Suprapubic skin (tissue), 4 donors: ENCODE results near the gene COL5A1.

ENCODE experiments used
- EP300 ChIP-seq: sonication (generic); formaldehyde crosslinking; IDR thresholded peaks from one replicate; pipeline ENCODE4 v1.6.1; 2017; ENCODE audit warnings: antibody characterized with exemption
- POLR2A ChIP-seq, 2 donors: fragments of 450-650 bp; IDR thresholded peaks; one replicate each; pipeline ENCODE4 v1.6.1; 2017; ENCODE audit warnings: antibody characterized with exemption in 2 of 2, mild to moderate bottlenecking in 2 of 2, moderate library complexity in 2 of 2
- POLR2AphosphoS5 ChIP-seq, 3 donors: sonication (generic); formaldehyde crosslinking; IDR thresholded peaks; one replicate each; pipeline ENCODE4 v1.6.1; 2017; ENCODE audit warnings: antibody characterized with exemption in 3 of 3
- TF ChIP-seq, protein P1 (sequence below), 2 donors: fragments of 200-600 bp in 1 of 2; fragments of 450-650 bp in 1 of 2; sonication (generic) in 1 of 2; IDR thresholded peaks; one replicate each; pipeline ENCODE4 v1.5.1; 2016 to 2019; ENCODE audit warnings: antibody characterized with exemption in 2 of 2, mild to moderate bottlenecking in 1 of 2, moderate library complexity in 1 of 2

DNA sequence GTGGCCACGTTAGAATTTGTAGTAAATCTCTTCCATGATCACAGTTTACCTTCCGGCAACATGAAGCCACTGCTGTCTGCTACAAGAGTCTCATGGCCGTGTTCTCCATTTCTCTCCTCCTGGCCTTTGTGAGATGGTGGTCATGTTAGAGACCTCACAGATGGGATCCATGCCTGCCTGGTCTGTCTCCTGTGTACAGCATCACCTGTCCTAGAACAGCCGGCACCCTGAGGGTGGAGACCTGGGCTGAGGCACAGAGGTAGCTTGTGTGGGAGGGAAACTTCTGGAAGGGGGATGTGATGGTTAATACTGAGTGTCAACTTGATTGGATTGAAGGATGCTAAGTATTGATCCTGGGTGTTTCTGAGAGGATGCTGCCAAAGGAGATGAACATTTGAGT is 235.9 kb downstream of the COL5A1 start:
- TF ChIP-seq, protein P1, sequence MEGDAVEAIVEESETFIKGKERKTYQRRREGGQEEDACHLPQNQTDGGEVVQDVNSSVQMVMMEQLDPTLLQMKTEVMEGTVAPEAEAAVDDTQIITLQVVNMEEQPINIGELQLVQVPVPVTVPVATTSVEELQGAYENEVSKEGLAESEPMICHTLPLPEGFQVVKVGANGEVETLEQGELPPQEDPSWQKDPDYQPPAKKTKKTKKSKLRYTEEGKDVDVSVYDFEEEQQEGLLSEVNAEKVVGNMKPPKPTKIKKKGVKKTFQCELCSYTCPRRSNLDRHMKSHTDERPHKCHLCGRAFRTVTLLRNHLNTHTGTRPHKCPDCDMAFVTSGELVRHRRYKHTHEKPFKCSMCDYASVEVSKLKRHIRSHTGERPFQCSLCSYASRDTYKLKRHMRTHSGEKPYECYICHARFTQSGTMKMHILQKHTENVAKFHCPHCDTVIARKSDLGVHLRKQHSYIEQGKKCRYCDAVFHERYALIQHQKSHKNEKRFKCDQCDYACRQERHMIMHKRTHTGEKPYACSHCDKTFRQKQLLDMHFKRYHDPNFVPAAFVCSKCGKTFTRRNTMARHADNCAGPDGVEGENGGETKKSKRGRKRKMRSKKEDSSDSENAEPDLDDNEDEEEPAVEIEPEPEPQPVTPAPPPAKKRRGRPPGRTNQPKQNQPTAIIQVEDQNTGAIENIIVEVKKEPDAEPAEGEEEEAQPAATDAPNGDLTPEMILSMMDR (IDR thresholded peaks at IDR 0.05), result no peak
- TF ChIP-seq POLR2AphosphoS5 (IDR thresholded peaks at IDR 0.05) (no peak), POLR2A (IDR thresholded peaks at IDR 0.05) (no peak), EP300 (no peak)
